DND-41 (cell line): ENCODE data around the gene LRFN2.

Source experiments
- ATAC-seq: fragments of 200-7000 bp; cut with Tn5 transposase; 3 replicates; pipeline ENCODE4 v1.9.1; 2021; ENCODE audit warnings: low read depth; ENCODE audit not compliant: insufficient read depth
- DNase-seq: peaks from one replicate; pipeline ENCODE4 v3.0.0-alpha.2; 2020
- H2AFZ ChIP-seq: 2 replicates; pipeline ENCODE4 v1.6.0; 2012; ENCODE audit warnings: low read depth, low read length
- H3K27ac ChIP-seq: 2 replicates; pipeline ENCODE4 v1.5.1; 2012; ENCODE audit warnings: low read length, inconsistent platforms
- H3K27me3 ChIP-seq: fragments of 200-600 bp; sonication (generic); 2 replicates; pipeline ENCODE4 v1.6.0; 2012; ENCODE audit warnings: low read length, mild to moderate bottlenecking, inconsistent platforms; ENCODE audit not compliant: insufficient read depth, poor library complexity
- H3K36me3 ChIP-seq: 2 replicates; pipeline ENCODE4 v1.5.1; 2012; ENCODE audit warnings: low read length, inconsistent platforms; ENCODE audit not compliant: insufficient read depth
- H3K4me1 ChIP-seq: 2 replicates; pipeline ENCODE4 v1.5.1; 2012; ENCODE audit warnings: mild to moderate bottlenecking, low read length; ENCODE audit not compliant: insufficient read depth
- H3K4me2 ChIP-seq: 2 replicates; pipeline ENCODE4 v1.6.0; 2012; ENCODE audit warnings: mild to moderate bottlenecking, moderate library complexity, low read length, inconsistent platforms; ENCODE audit not compliant: insufficient read depth
- H3K4me3 ChIP-seq, 2 experiments: fragments of 200-600 bp in 1 of 2; shearing (Covaris generic) in 1 of 2; 2 replicates each; pipeline ENCODE4 v1.5.1; 2012 to 2016; ENCODE audit warnings: inconsistent platforms in 2 of 2, low read length in 2 of 2, mild to moderate bottlenecking in 2 of 2, low read depth in 1 of 2, moderate library complexity in 1 of 2
- H3K79me2 ChIP-seq: 2 replicates; pipeline ENCODE4 v1.6.0; 2012; ENCODE audit warnings: low read length, inconsistent platforms; ENCODE audit not compliant: insufficient read depth
- H3K9ac ChIP-seq: 2 replicates; pipeline ENCODE4 v1.6.0; 2012; ENCODE audit warnings: low read depth, mild to moderate bottlenecking, inconsistent platforms, low read length, moderate library complexity
- H3K9me3 ChIP-seq: 2 replicates; pipeline ENCODE4 v1.5.1; 2012; ENCODE audit warnings: low read length, moderate library complexity, mild to moderate bottlenecking, inconsistent platforms; ENCODE audit not compliant: insufficient read depth, severe bottlenecking
- H4K20me1 ChIP-seq: 2 replicates; pipeline ENCODE4 v1.6.0; 2012; ENCODE audit warnings: low read length; ENCODE audit not compliant: insufficient read depth
- EZH2 ChIP-seq: IDR thresholded peaks from 3 replicates; pipeline ENCODE4 v1.6.1; 2012; ENCODE audit warnings: borderline replicate concordance, low read depth, mild to moderate bottlenecking, moderate library complexity, low read length, inconsistent platforms; ENCODE audit not compliant: severe bottlenecking
- TF ChIP-seq, protein P1 (sequence below): IDR thresholded peaks from 2 replicates; pipeline ENCODE4 v1.5.1; 2012; ENCODE audit warnings: borderline replicate concordance, low read length, moderate library complexity, mild to moderate bottlenecking; ENCODE audit not compliant: poor library complexity, severe bottlenecking; ENCODE audit errors: extremely low read depth

The LRFN2 gene

DNA sequence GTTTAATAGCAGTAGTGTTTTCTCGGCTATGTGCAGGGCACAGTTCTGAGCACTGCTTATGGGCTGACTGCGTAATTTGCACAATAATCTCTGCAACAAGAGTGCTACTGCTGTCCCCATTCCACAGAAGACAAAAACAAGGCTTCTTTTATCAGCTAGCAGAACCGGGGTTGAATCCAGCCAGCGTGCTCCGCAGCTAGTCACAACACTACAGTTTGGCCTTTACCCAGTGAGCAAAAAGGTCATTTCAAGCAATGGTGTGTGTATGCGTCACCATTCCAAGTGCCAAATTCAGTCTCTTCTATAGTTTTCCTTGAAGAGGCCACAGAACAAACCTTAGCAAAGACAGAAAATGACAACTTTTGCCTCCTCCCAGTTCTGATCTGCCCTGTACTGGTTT, 61.1 kb downstream of the LRFN2 start:
- no peak overlapping the region for H3K4me2 ChIP-seq
- H4K20me1 ChIP-seq: no peaks in the 10 kb centered on the region
- no peaks in the 10 kb centered on the region for H3K79me2 ChIP-seq
- ATAC-seq (no peak), DNase-seq (no peak)
- no peak for TF ChIP-seq EZH2
- TF ChIP-seq, protein P1, sequence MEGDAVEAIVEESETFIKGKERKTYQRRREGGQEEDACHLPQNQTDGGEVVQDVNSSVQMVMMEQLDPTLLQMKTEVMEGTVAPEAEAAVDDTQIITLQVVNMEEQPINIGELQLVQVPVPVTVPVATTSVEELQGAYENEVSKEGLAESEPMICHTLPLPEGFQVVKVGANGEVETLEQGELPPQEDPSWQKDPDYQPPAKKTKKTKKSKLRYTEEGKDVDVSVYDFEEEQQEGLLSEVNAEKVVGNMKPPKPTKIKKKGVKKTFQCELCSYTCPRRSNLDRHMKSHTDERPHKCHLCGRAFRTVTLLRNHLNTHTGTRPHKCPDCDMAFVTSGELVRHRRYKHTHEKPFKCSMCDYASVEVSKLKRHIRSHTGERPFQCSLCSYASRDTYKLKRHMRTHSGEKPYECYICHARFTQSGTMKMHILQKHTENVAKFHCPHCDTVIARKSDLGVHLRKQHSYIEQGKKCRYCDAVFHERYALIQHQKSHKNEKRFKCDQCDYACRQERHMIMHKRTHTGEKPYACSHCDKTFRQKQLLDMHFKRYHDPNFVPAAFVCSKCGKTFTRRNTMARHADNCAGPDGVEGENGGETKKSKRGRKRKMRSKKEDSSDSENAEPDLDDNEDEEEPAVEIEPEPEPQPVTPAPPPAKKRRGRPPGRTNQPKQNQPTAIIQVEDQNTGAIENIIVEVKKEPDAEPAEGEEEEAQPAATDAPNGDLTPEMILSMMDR: no peak
- H3K36me3 ChIP-seq: no peaks in the 10 kb centered on the region
- no peak overlapping the region for H3K27ac ChIP-seq
- H3K9me3 ChIP-seq: no peaks in the 10 kb centered on the region
- H3K4me3 ChIP-seq: no peak overlapping the region
- H2AFZ ChIP-seq: no peak overlapping the region
- H3K4me1 ChIP-seq: peaks cover 3% of the 10 kb centered on the region; the same call in 1 of the 2 replicates
- H3K9ac ChIP-seq: no peak overlapping the region
- H3K27me3 ChIP-seq: no peaks in the 10 kb centered on the region

DNA sequence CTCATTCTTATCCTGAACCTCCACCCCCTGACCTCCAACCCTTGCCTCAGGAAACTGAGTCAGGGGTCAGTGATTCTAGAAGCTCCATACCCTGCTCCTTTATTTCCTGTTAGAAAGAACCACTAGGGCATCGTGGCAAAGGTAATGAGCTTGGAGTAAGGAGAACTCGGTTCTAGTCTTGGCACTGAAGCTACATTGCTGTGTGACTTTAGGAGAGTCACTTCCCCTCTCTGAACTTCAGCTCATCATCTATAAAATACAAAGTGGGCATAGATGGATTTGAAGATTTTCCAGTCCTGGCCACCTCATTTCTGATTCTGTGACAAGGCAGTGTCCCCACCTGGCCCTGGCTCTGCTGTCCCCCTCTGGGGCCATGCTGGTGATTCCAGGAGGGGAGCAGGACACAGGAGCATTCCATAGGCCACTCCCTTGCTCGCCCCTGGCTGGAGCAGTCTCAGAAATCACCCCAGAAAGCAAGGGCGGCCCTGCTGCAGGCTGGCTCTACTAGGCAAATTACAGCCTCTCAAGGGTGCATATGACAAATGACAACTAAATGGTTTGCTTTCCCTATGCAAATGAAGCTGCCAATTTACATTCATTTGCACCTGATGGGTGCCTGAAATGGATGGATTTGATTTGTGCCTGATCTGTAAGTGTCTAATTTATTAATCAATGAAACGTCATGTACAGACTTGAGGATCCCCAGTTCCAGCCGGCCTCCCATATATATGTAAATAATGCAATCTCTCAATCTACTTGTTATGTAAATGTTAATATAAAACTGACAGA, 62.2 kb downstream of the LRFN2 start:
- Histone ChIP-seq H3K27me3 (no peaks in the 10 kb centered on the region), H3K9me3 (no peaks in the 10 kb centered on the region), H4K20me1 (no peaks in the 10 kb centered on the region), H3K36me3 (no peaks in the 10 kb centered on the region), H3K27ac (no peak overlapping the region), H3K9ac (no peak overlapping the region), H3K4me3 (no peak overlapping the region), H3K79me2 (no peaks in the 10 kb centered on the region), H3K4me2 (no peak overlapping the region), H2AFZ (no peak overlapping the region), H3K4me1 (peaks cover 3% of the 10 kb centered on the region; the same call in 1 of the 2 replicates)
- no peak for DNase-seq
- ATAC-seq: no peak
- TF ChIP-seq EZH2: no peak
- TF ChIP-seq, protein P1: no peak

DNA sequence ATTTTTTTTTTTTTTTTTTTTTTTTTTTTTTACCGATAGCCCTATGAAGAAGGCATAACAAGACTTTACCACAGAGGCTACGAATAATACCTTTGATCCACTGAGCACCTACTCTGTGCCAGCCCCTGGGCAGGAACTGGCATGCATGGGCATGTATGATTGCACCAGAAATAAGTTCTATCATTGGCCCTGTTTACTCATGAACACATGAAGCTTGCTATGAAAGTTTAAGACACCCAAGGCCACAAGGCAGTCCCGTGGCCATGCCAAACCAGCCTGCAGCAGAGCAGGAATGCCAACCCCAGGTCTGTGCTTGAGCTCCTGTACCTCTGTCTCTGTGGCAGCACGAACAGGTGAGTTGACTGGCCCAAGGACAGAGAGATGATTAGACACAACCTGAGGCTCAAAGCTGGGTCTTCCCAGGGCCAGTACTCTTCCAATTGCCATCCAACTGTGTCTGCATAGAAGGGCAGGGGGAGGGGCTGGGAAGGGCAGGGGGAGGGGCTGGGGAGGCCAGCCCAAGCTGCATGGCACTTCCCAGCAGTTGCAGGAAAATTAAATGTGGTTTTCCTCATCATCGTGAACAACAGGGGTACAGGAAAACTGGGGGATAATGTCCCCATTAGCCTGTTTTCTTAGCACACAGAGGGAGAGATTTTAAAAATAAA, 63.5 kb downstream of the LRFN2 start:
- H3K9ac ChIP-seq: no peak overlapping the region
- ATAC-seq (peak; percentile 72), DNase-seq (peak; percentile 30)

More for the DNA sequence above, 63.5 kb downstream of the LRFN2 start:
- H3K36me3 ChIP-seq: no peaks in the 10 kb centered on the region
- TF ChIP-seq, protein P1: no peak
- TF ChIP-seq EZH2: no peak
- H3K79me2 ChIP-seq: no peaks in the 10 kb centered on the region
- peaks cover 3% of the 10 kb centered on the region; the same call in 1 of the 2 replicates for H3K4me1 ChIP-seq
- H3K4me3 ChIP-seq: no peak overlapping the region
- no peaks in the 10 kb centered on the region for H3K27me3 ChIP-seq
- H3K9me3 ChIP-seq: no peaks in the 10 kb centered on the region
- H3K27ac ChIP-seq: no peak overlapping the region
- no peaks in the 10 kb centered on the region for H4K20me1 ChIP-seq
- no peak overlapping the region for H3K4me2 ChIP-seq
- H2AFZ ChIP-seq: no peak overlapping the region
